A549 (cell line): ENCODE data around the gene AGBL4.

Source experiments
- GATA3 ChIP-seq: IDR thresholded peaks from 2 replicates; pipeline ENCODE4 v1.6.1; 2012; ENCODE audit warnings: borderline replicate concordance
- JUN ChIP-seq, 2 experiments: fragments of >200 bp; sonication (Bioruptor Twin); formaldehyde crosslinking; IDR thresholded peaks; 2 replicates in 1 of 2; 3 replicates in 1 of 2; pipeline ENCODE4 v1.6.1; 2016 to 2017
- NR3C1 ChIP-seq: fragments of >200 bp; sonication (Bioruptor Twin); formaldehyde crosslinking; IDR thresholded peaks from 3 replicates; pipeline ENCODE4 v1.6.1; 2017
- POLR2A ChIP-seq: IDR thresholded peaks from 2 replicates; pipeline ENCODE4 v1.6.1; 2012; ENCODE audit warnings: mild to moderate bottlenecking, low read length
- RCOR1 ChIP-seq: fragments of 150-350 bp; IDR thresholded peaks from 2 replicates; pipeline ENCODE4 v1.6.1; 2014; ENCODE audit warnings: antibody characterized with exemption, low read length, low read depth
- RFX5 ChIP-seq: fragments of 450-650 bp; IDR thresholded peaks from 2 replicates; pipeline ENCODE4 v1.7.1; 2014; ENCODE audit warnings: antibody characterized with exemption, mild to moderate bottlenecking, moderate library complexity
- SMC3 ChIP-seq: fragments of >200 bp; sonication (Bioruptor Twin); formaldehyde crosslinking; IDR thresholded peaks from 3 replicates; pipeline ENCODE4 v1.6.1; 2018; ENCODE audit warnings: inconsistent platforms
- SREBF2 ChIP-seq: fragments of 450-650 bp; IDR thresholded peaks from 2 replicates; pipeline ENCODE4 v1.6.1; 2014; ENCODE audit warnings: mild to moderate bottlenecking, moderate library complexity
- TF ChIP-seq, protein P1 (sequence below): IDR thresholded peaks from 2 replicates; pipeline ENCODE4 v1.6.1; 2012
- TF ChIP-seq, protein P2 (sequence below): fragments of >200 bp; sonication (Bioruptor Twin); formaldehyde crosslinking; IDR thresholded peaks from 3 replicates; pipeline ENCODE4 v1.5.1; 2016
- TF ChIP-seq, protein P3 (sequence below): fragments of 450-650 bp; IDR thresholded peaks from 2 replicates; pipeline ENCODE4 v1.6.1; 2014; ENCODE audit warnings: antibody characterized with exemption

DNA sequence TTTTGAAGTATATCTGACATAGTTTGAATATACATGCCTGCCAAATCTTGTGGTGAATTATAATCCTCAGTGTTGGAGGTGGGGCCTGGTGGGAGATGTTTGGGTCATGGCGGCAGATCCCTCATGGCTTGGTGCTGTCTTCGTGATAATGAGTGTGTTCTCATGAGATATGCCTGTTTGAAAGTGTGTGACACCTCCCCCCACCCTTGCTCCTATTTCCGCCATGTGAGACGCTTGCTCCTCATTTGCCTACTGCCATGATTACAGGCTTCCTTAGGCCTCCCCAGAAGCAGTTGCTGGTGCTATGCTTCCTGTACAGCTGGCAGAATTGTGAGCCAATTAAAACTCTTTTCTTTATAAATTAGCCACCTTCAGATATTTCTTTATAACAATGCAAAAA lies 810.5 kb downstream of the AGBL4 start:
- TF ChIP-seq SREBF2 = no peak
- TF ChIP-seq, protein P1, sequence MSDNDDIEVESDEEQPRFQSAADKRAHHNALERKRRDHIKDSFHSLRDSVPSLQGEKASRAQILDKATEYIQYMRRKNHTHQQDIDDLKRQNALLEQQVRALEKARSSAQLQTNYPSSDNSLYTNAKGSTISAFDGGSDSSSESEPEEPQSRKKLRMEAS = no peak
- TF ChIP-seq, protein P2, sequence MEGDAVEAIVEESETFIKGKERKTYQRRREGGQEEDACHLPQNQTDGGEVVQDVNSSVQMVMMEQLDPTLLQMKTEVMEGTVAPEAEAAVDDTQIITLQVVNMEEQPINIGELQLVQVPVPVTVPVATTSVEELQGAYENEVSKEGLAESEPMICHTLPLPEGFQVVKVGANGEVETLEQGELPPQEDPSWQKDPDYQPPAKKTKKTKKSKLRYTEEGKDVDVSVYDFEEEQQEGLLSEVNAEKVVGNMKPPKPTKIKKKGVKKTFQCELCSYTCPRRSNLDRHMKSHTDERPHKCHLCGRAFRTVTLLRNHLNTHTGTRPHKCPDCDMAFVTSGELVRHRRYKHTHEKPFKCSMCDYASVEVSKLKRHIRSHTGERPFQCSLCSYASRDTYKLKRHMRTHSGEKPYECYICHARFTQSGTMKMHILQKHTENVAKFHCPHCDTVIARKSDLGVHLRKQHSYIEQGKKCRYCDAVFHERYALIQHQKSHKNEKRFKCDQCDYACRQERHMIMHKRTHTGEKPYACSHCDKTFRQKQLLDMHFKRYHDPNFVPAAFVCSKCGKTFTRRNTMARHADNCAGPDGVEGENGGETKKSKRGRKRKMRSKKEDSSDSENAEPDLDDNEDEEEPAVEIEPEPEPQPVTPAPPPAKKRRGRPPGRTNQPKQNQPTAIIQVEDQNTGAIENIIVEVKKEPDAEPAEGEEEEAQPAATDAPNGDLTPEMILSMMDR = no peak
- TF ChIP-seq POLR2A = no peak
- TF ChIP-seq RFX5 = no peak
- TF ChIP-seq SMC3 = no peak
- TF ChIP-seq JUN (IDR thresholded peaks at IDR 0.05) = no peak
- no peak for TF ChIP-seq GATA3
- TF ChIP-seq, protein P3, sequence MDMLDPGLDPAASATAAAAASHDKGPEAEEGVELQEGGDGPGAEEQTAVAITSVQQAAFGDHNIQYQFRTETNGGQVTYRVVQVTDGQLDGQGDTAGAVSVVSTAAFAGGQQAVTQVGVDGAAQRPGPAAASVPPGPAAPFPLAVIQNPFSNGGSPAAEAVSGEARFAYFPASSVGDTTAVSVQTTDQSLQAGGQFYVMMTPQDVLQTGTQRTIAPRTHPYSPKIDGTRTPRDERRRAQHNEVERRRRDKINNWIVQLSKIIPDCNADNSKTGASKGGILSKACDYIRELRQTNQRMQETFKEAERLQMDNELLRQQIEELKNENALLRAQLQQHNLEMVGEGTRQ = no peak
- no peak for TF ChIP-seq NR3C1
- TF ChIP-seq RCOR1 = no peak
